Nephron (organoid): ENCODE results near the gene STAT5A.

Experiments
- H3K27ac Mint-ChIP-seq, 3 experiments: 2 replicates each; pipeline ENCODE4 v1.8.0; 2020; ENCODE audit warnings: mixed read lengths in 3 of 3, mild to moderate bottlenecking in 2 of 3, moderate library complexity in 1 of 3
- H3K27me3 Mint-ChIP-seq: 2 replicates; pipeline ENCODE4 v1.8.0; 2021; ENCODE audit warnings: low read depth, mild to moderate bottlenecking, moderate library complexity, mixed read lengths
- H3K36me3 Mint-ChIP-seq: 2 replicates; pipeline ENCODE4 v1.8.0; 2020; ENCODE audit warnings: low read depth, mixed read lengths
- H3K4me1 Mint-ChIP-seq: 2 replicates; pipeline ENCODE4 v1.8.0; 2020; ENCODE audit warnings: mixed read lengths
- H3K4me3 Mint-ChIP-seq, 3 experiments: 2 replicates each; pipeline ENCODE4 v1.8.0; 2020; ENCODE audit warnings: mild to moderate bottlenecking in 3 of 3, mixed read lengths in 3 of 3, moderate library complexity in 2 of 3
- H3K9me3 Mint-ChIP-seq: 2 replicates; pipeline ENCODE4 v1.8.0; 2020; ENCODE audit warnings: mixed read lengths
- TF ChIP-seq, protein P1 (sequence below), 3 experiments: fragments of 200-600 bp; sonication (generic); IDR thresholded peaks; one replicate each; pipeline ENCODE4 v1.5.0; 2021; ENCODE audit warnings: antibody characterized with exemption in 3 of 3; ENCODE audit not compliant: unreplicated experiment in 3 of 3

The STAT5A gene

DNA sequence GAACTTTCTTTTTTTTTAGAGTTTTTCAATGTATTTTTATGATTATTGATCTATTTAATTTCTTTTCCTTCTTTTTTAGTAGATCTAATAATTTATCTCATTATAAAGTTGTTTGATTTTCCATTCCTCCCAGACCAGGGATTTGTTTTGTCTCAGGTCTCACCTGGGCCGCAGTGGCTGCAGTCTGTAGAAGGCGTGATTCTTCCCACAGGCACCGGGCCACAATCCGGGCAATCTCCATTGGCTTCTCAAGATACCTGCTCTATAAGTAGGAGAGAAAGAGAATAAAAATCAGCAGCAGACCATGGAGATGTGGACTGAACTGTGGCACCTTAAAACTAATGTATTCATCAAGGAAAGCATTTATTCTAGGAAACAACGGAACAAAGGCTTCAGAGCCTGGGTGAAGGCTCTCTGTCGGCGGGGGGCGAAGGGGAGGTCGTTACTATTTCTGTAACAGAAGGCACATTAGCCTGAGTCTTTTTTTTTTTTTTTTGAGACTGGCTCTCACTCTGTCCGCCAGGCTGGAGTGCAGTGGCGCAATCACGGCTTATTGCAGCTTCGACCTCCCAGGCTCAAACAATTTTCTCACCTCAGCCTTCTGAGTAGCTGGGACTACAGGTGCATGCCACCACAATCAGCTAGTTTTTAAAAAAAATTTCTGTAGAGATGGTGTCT is 57.2 kb downstream of the STAT5A start:
- TF ChIP-seq, protein P1, sequence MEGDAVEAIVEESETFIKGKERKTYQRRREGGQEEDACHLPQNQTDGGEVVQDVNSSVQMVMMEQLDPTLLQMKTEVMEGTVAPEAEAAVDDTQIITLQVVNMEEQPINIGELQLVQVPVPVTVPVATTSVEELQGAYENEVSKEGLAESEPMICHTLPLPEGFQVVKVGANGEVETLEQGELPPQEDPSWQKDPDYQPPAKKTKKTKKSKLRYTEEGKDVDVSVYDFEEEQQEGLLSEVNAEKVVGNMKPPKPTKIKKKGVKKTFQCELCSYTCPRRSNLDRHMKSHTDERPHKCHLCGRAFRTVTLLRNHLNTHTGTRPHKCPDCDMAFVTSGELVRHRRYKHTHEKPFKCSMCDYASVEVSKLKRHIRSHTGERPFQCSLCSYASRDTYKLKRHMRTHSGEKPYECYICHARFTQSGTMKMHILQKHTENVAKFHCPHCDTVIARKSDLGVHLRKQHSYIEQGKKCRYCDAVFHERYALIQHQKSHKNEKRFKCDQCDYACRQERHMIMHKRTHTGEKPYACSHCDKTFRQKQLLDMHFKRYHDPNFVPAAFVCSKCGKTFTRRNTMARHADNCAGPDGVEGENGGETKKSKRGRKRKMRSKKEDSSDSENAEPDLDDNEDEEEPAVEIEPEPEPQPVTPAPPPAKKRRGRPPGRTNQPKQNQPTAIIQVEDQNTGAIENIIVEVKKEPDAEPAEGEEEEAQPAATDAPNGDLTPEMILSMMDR (IDR thresholded peaks at IDR 0.05; ENCODE audit: unreplicated experiment in 3 of 3): no peak
- H3K27me3 Mint-ChIP-seq: no peaks in the 10 kb centered on the region
- peaks cover 52% of the 10 kb centered on the region for H3K36me3 Mint-ChIP-seq
- H3K9me3 Mint-ChIP-seq: no peaks in the 10 kb centered on the region
- peaks cover 9% of the 10 kb centered on the region for H3K4me1 Mint-ChIP-seq
- H3K4me3 Mint-ChIP-seq: no peak overlapping the region
- peak overlapping the region in 1 of 3 experiments; percentile 48 for H3K27ac Mint-ChIP-seq

DNA sequence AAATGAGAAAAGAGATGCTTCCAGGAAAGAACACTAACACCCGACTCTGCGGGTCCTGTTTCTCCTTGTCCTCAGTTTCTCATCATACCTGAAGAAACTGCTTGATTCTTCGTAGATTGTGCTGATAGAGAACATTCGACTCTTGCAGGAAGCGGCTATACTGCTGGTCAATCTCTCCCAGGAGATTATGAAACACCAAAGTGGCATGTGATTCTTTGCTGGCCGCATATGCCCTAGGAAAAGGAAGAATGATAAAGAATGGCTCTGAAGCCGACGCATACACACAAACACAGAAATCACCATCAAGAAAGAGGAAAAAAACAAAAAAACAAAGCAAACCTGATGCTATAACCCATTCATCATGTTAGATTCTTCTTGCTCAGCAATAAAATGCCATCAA is 58.2 kb downstream of the STAT5A start:
- Mint-ChIP-seq H3K27me3 (no peaks in the 10 kb centered on the region), H3K9me3 (no peaks in the 10 kb centered on the region), H3K4me3 (no peak overlapping the region), H3K36me3 (peaks cover 44% of the 10 kb centered on the region), H3K27ac (no peak overlapping the region), H3K4me1 (peaks cover 9% of the 10 kb centered on the region)
- TF ChIP-seq, protein P1 (IDR thresholded peaks at IDR 0.05; ENCODE audit: unreplicated experiment in 3 of 3): no peak

DNA sequence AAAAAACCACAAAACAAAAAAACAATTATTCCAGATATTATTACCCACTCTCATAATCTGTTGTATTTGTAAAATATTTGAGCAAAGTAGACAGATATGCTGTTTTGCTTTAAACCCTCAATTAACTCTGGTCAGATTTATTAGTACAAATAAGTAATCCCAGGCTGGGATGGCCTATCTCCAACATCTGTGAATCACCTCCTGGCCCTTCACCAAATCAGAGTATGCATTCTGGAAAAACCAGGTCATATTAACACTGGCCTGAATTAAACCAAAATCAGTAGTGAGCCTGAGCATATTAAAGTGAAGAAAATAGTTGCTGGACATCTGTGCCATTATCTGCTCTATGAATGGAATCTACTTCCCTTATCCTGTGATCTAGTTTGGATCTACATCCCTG is 58.9 kb downstream of the STAT5A start:
- H3K4me3 Mint-ChIP-seq: no peak overlapping the region
- TF ChIP-seq, protein P1 (IDR thresholded peaks at IDR 0.05; ENCODE audit: unreplicated experiment in 3 of 3): no peak
- H3K27ac Mint-ChIP-seq: peak overlapping the region in 1 of 3 experiments; percentile 73
- H3K36me3 Mint-ChIP-seq: peaks cover 42% of the 10 kb centered on the region
- no peaks in the 10 kb centered on the region for H3K9me3 Mint-ChIP-seq
- peaks cover 9% of the 10 kb centered on the region for H3K4me1 Mint-ChIP-seq
- no peaks in the 10 kb centered on the region for H3K27me3 Mint-ChIP-seq

DNA sequence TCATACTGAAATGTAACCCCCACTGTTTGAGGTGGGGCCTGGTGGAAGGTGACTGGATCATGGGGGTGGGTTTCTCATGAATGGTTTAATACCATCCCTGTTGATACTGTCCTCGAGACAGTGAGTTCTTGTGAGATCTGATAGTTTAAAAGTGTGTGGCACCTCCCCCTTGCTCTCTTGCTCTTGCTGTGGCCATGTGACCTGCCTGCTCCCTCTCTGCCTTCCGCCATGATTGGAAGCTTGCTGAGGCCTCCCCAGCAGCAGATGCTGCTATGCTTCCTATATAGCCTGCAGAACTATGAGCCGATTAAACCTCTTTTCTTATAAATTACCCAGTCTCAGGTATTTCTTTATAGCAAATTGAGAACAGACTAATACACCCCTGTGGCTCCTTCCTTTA is 59.3 kb downstream of the STAT5A start:
- H3K4me3 Mint-ChIP-seq: no peak overlapping the region

DNA sequence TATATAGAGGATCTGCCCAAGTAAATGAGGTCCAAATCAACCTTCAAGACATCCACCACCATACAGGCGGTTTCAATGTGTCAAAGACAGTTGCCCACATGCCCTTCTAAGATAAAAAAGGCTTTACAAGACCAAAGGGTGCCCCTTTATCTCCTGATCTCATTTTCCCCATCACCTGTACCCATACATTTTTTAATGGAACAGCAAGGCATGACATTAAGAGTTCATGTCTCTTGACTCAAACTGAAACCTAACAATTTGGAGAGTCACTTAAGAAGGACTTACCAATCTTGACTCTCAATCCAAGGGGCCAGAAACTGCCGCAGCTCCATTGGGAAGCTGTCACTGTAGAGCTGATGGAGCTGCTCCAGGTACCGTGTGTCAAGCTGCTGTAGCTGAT is 59.8 kb downstream of the STAT5A start:
- no peak overlapping the region for H3K27ac Mint-ChIP-seq

More for the DNA sequence above, 59.3 kb downstream of the STAT5A start:
- peaks cover 9% of the 10 kb centered on the region for H3K4me1 Mint-ChIP-seq
- TF ChIP-seq, protein P1 (IDR thresholded peaks at IDR 0.05; ENCODE audit: unreplicated experiment in 3 of 3): no peak
- no peaks in the 10 kb centered on the region for H3K27me3 Mint-ChIP-seq
- peak overlapping the region in 1 of 3 experiments; percentile 73 for H3K27ac Mint-ChIP-seq
- peaks cover 38% of the 10 kb centered on the region for H3K36me3 Mint-ChIP-seq
- H3K9me3 Mint-ChIP-seq: no peaks in the 10 kb centered on the region

More for the DNA sequence above, 59.8 kb downstream of the STAT5A start:
- TF ChIP-seq, protein P1 (IDR thresholded peaks at IDR 0.05; ENCODE audit: unreplicated experiment in 3 of 3): no peak
- no peak overlapping the region for H3K4me3 Mint-ChIP-seq
- H3K9me3 Mint-ChIP-seq: no peaks in the 10 kb centered on the region
- H3K36me3 Mint-ChIP-seq: peaks cover 34% of the 10 kb centered on the region
- peaks cover 9% of the 10 kb centered on the region for H3K4me1 Mint-ChIP-seq
- no peaks in the 10 kb centered on the region for H3K27me3 Mint-ChIP-seq
